Activated CD4-positive, alpha-beta T cell treated with anti-CD3 and anti-CD28 coated beads for 48 hours (primary cell): Measurements from ENCODE around the gene PEX5L.
A peak's percentile ranks its signal among the peaks of the same experiment; 100 is the strongest.

Experiments
- DNase-seq: peaks from one replicate; pipeline ENCODE4 v3.0.0-alpha.2; 2020

The PEX5L gene

GRCh38 chr3:179953993-179954870 is 82.5 kb downstream of the PEX5L start:
- DNase-seq = no peak

GRCh38 chr3:179950840-179951239 is 85.9 kb downstream of the PEX5L start:
- DNase-seq = no peak

GRCh38 chr3:179949869-179950268 is 86.9 kb downstream of the PEX5L start:
- DNase-seq = no peak

- DNase-seq = no peak
Observed at GRCh38 chr3:179949412-179949811, 87.3 kb downstream of the PEX5L start.

GRCh38 chr3:179948740-179949139 is 88.0 kb downstream of the PEX5L start:
- DNase-seq = no peak

GRCh38 chr3:179945569-179945968 is 91.2 kb downstream of the PEX5L start:
- no peak for DNase-seq

GRCh38 chr3:179943117-179943880 is 93.4 kb downstream of the PEX5L start:
- no peak for DNase-seq

- DNase-seq = no peak
Observed at GRCh38 chr3:179942553-179943075, 94.1 kb downstream of the PEX5L start.

- DNase-seq = no peak
Observed at GRCh38 chr3:179935710-179936109, 101.0 kb downstream of the PEX5L start.

GRCh38 chr3:179933914-179934313 is 102.8 kb downstream of the PEX5L start:
- DNase-seq = no peak

GRCh38 chr3:179933080-179933479 is 103.7 kb downstream of the PEX5L start:
- no peak for DNase-seq

GRCh38 chr3:179932674-179933073 is 104.1 kb downstream of the PEX5L start:
- no peak for DNase-seq

- peak; percentile 57 for DNase-seq
Observed at GRCh38 chr3:179929091-179929529, 107.6 kb downstream of the PEX5L start.

- no peak for DNase-seq
Observed at GRCh38 chr3:179927191-179927590, 109.5 kb downstream of the PEX5L start.

- no peak for DNase-seq
Observed at GRCh38 chr3:179921951-179922350, 114.8 kb downstream of the PEX5L start.

GRCh38 chr3:179921500-179921899 is 115.2 kb downstream of the PEX5L start:
- DNase-seq = no peak

- DNase-seq = no peak
Observed at GRCh38 chr3:179907784-179908482, 128.8 kb downstream of the PEX5L start.

- no peak for DNase-seq
Observed at GRCh38 chr3:179902061-179902460, 134.7 kb downstream of the PEX5L start.

- DNase-seq = peak; percentile 13
Observed at GRCh38 chr3:179898024-179898423, 138.7 kb downstream of the PEX5L start.

- no peak for DNase-seq
Observed at GRCh38 chr3:179897231-179897630, 139.5 kb downstream of the PEX5L start.

GRCh38 chr3:179896507-179896906 is 140.2 kb downstream of the PEX5L start:
- no peak for DNase-seq

GRCh38 chr3:179895330-179895729 is 141.4 kb downstream of the PEX5L start:
- DNase-seq = no peak

GRCh38 chr3:179887295-179887943 is 149.3 kb downstream of the PEX5L start:
- DNase-seq = no peak
